SU-DHL-6 (cell line): Measurements from ENCODE around the gene MICAL2.

ENCODE experiments used
- H2AFZ ChIP-seq: fragments of 200-600 bp; sonication (generic); 2 replicates; pipeline ENCODE4 v1.6.1; 2014; ENCODE audit warnings: low read depth, mild to moderate bottlenecking, moderate library complexity, mixed read lengths, antibody characterized with exemption, low read length; ENCODE audit not compliant: severe bottlenecking
- H3F3A ChIP-seq: fragments of 200-600 bp; shearing (Covaris generic); 2 replicates; pipeline ENCODE4 v1.6.0; 2016; ENCODE audit warnings: antibody characterized with exemption, mild to moderate bottlenecking; ENCODE audit not compliant: insufficient read depth
- H3K27ac ChIP-seq: fragments of 200-600 bp; sonication (generic); 2 replicates; pipeline ENCODE4 v1.5.1; 2016; ENCODE audit warnings: low read depth, mild to moderate bottlenecking, low read length, moderate library complexity, mixed read lengths
- H3K27me3 ChIP-seq: fragments of 200-600 bp; sonication (generic), shearing (Covaris generic); 2 replicates; pipeline ENCODE4 v1.6.0; 2014; ENCODE audit warnings: mild to moderate bottlenecking, low read length
- H3K36me3 ChIP-seq: fragments of 200-600 bp; sonication (generic); 2 replicates; pipeline ENCODE4 v1.6.1; 2014; ENCODE audit warnings: mild to moderate bottlenecking, low read length, mixed read lengths
- H3K4me2 ChIP-seq: fragments of 300-600, 200-600 bp; shearing (Covaris generic), sonication (generic); 2 replicates; pipeline ENCODE4 v1.6.0; 2014; ENCODE audit warnings: low read length, low read depth, mild to moderate bottlenecking; ENCODE audit not compliant: poor library complexity, severe bottlenecking
- H3K4me3 ChIP-seq: fragments of 200-600 bp; sonication (generic); 2 replicates; pipeline ENCODE4 v1.5.1; 2014; ENCODE audit warnings: antibody characterized with exemption, low read length, mild to moderate bottlenecking, mixed read lengths; ENCODE audit not compliant: insufficient read depth, poor library complexity, severe bottlenecking
- H3K79me2 ChIP-seq: fragments of 200-600 bp; sonication (generic); 2 replicates; pipeline ENCODE4 v1.6.1; 2014; ENCODE audit warnings: mild to moderate bottlenecking, low read length, moderate library complexity; ENCODE audit not compliant: insufficient read depth
- H3K9ac ChIP-seq: fragments of 200-600 bp; sonication (generic); 2 replicates; pipeline ENCODE4 v1.7.0; 2014; ENCODE audit warnings: mild to moderate bottlenecking, low read length
- H3K9me2 ChIP-seq: fragments of 200-600 bp; sonication (generic); replicated peaks from 2 replicates; pipeline ENCODE4 v1.6.1; 2014; ENCODE audit warnings: low read length; ENCODE audit not compliant: insufficient read depth
- H3K9me3 ChIP-seq: fragments of 200-600 bp; sonication (generic); 2 replicates; pipeline ENCODE4 v1.6.1; 2014; ENCODE audit warnings: low read length, mixed read lengths; ENCODE audit not compliant: insufficient read depth
- H4K20me1 ChIP-seq: fragments of 200-600 bp; sonication (generic); 2 replicates; pipeline ENCODE4 v1.6.1; 2014; ENCODE audit warnings: low read depth, mild to moderate bottlenecking, antibody characterized with exemption, low read length, moderate library complexity, mixed read lengths
- EZH2phosphoT487 ChIP-seq: fragments of 200-600 bp; sonication (generic), shearing (Covaris generic); conservative IDR thresholded peaks from 2 replicates; pipeline ENCODE4 v1.6.1; 2018; ENCODE audit warnings: mild to moderate bottlenecking, antibody characterized with exemption, low read length, moderate library complexity, mixed read lengths
- TF ChIP-seq, protein P1 (sequence below): fragments of 200-600 bp; sonication (generic); IDR thresholded peaks from one replicate; pipeline ENCODE4 v1.5.1; 2017; ENCODE audit warnings: antibody characterized with exemption, mild to moderate bottlenecking, low read length, moderate library complexity; ENCODE audit not compliant: insufficient read depth, poor library complexity, severe bottlenecking

The MICAL2 gene

DNA sequence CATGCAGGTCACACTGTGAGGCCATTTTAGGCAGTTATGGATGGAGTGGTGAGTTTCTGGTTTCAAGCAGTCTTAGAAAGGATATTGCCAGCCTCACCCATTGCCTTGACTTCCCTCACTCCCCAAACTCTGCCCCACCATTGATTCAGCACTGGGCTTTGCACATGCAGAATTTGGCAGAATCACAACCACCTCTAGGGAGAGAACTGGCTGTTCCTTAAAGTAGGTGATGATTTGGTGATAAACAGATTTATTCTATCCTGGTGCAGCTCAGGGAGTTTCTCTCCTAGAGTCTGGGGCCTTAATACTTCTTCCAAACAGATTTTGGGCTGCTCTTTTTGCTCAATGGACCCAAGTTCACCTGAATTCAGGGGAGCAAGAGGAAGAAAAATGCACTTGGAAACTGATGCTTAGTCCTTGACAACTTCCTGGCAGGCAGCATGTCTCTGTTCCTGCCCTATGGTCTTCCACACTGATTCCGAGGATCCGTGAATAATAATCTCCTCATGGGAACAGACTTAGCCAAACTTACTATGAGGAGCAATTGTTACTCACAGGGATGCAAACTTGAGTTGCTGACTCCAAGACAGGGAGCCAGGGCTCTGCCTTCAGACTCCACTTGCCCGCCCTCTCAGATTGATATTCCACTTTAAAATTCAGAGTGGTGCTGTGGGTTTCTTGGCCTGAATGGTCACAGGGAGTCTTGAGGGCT lies 137.3 kb downstream of the MICAL2 start:
- Histone ChIP-seq H3K9me3 (no peaks in the 10 kb centered on the region), H3K36me3 (no peaks in the 10 kb centered on the region), H4K20me1 (no peaks in the 10 kb centered on the region), H3K4me2 (no peak overlapping the region), H2AFZ (no peak overlapping the region), H3K79me2 (no peaks in the 10 kb centered on the region), H3K9me2 (no peaks in the 10 kb centered on the region), H3K4me3 (no peak overlapping the region), H3K9ac (no peak overlapping the region), H3F3A (no peaks in the 10 kb centered on the region), H3K27ac (no peak overlapping the region), H3K27me3 (no peaks in the 10 kb centered on the region)
- TF ChIP-seq EZH2phosphoT487: no peak
- TF ChIP-seq, protein P1, sequence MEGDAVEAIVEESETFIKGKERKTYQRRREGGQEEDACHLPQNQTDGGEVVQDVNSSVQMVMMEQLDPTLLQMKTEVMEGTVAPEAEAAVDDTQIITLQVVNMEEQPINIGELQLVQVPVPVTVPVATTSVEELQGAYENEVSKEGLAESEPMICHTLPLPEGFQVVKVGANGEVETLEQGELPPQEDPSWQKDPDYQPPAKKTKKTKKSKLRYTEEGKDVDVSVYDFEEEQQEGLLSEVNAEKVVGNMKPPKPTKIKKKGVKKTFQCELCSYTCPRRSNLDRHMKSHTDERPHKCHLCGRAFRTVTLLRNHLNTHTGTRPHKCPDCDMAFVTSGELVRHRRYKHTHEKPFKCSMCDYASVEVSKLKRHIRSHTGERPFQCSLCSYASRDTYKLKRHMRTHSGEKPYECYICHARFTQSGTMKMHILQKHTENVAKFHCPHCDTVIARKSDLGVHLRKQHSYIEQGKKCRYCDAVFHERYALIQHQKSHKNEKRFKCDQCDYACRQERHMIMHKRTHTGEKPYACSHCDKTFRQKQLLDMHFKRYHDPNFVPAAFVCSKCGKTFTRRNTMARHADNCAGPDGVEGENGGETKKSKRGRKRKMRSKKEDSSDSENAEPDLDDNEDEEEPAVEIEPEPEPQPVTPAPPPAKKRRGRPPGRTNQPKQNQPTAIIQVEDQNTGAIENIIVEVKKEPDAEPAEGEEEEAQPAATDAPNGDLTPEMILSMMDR: no peak

DNA sequence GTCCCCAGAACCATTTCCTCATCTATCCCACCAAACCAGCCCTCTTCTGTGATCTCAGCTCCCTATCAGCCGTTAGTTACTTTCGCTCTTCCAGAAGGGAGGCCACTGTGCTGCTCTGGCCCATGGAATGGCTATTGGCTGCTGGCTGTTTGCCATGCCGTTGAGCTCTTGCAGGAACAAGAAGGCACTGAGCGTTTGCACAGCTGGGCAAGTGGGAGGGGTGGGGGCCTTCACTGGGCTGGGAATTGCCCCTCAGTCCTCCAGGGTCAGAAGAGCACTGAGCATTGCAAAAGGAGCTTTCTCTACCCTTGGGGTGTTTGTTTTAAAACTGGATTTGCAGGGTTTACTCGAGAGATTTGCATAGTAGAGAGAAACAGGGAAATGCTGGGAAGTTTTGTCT lies 137.9 kb downstream of the MICAL2 start:
- H3K9me3 ChIP-seq: no peaks in the 10 kb centered on the region
- TF ChIP-seq, protein P1: no peak
- no peak for TF ChIP-seq EZH2phosphoT487
- H3K36me3 ChIP-seq: no peaks in the 10 kb centered on the region
- no peak overlapping the region for H3K27ac ChIP-seq
- H3K79me2 ChIP-seq: no peaks in the 10 kb centered on the region
- no peak overlapping the region for H2AFZ ChIP-seq
- no peaks in the 10 kb centered on the region for H3K27me3 ChIP-seq
- H3K9me2 ChIP-seq: no peaks in the 10 kb centered on the region
- H3F3A ChIP-seq: no peaks in the 10 kb centered on the region
- H4K20me1 ChIP-seq: no peaks in the 10 kb centered on the region
- no peak overlapping the region for H3K4me3 ChIP-seq
- no peak overlapping the region for H3K4me2 ChIP-seq
- H3K9ac ChIP-seq: no peak overlapping the region

DNA sequence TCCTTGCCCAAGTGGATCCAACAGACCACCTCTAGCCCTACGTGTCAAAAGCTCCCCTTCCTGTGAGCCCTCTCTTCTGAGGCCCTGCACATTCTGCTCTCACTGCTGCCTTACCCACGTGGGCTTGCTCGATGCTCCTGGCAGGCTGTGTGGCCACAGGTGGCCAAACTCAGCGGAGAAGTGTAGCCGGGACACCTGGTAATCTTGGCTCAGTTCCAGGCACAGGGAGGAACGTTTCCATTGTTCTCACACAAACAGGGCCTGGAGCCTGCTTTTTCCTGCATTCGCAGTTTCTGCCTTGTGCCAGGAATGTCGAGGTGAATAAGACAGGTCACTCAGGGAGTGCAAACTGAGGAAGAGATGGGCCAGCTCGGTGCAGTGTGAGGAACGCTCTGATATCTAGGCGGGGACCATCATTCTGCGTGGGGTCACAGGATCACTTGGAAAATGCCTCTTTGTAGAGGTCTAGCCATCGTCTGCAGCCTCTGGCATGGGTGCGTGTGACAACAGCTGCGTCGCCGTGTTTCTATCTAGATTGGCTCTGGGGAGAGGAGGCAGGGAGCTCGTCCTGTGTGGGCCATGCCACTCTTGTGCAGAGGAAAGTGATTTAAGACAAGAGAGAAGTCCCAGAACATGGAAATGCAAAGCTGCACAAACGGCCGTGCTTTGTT lies 139.3 kb downstream of the MICAL2 start:
- Histone ChIP-seq H2AFZ (no peak overlapping the region), H4K20me1 (no peaks in the 10 kb centered on the region), H3K9me2 (no peaks in the 10 kb centered on the region), H3K9ac (no peak overlapping the region), H3K27ac (no peak overlapping the region), H3K79me2 (no peaks in the 10 kb centered on the region), H3K4me2 (no peak overlapping the region), H3F3A (no peaks in the 10 kb centered on the region), H3K9me3 (no peaks in the 10 kb centered on the region), H3K36me3 (no peaks in the 10 kb centered on the region), H3K4me3 (no peak overlapping the region), H3K27me3 (no peaks in the 10 kb centered on the region)
- no peak for TF ChIP-seq EZH2phosphoT487
- TF ChIP-seq, protein P1: no peak
